Measurements from ENCODE around the gene FAM171A1.
A peak's percentile ranks its signal among the peaks of the same experiment; 100 is the strongest.

Gene FAM171A1

GRCh38 chr10:15320118-15320517 lies 51.0 kb downstream of the FAM171A1 start:
- no peak overlapping the region for H3K9ac ChIP-seq (ENCODE audit: low read length)
- H3K79me1 ChIP-seq (ENCODE audit: low read length) = no peaks in the 10 kb centered on the region
- H4K8ac ChIP-seq (ENCODE audit: low read depth, low read length) = no peak overlapping the region
- no peak overlapping the region for H3K4me3 ChIP-seq (ENCODE audit: low read depth, low read length)
- peaks cover 10% of the 10 kb centered on the region in 2 experiments for H3K4me1 ChIP-seq (ENCODE audit: control insufficient read depth in 1 of 2, insufficient read depth in 2 of 2, low read length in 2 of 2)
- H3K27me3 ChIP-seq (ENCODE audit: insufficient read depth, low read length) = no peaks in the 10 kb centered on the region
- DNase-seq = no peak
- no peak overlapping the region for H4K91ac ChIP-seq (ENCODE audit: low read depth, low read length)
- no peak overlapping the region for H3K27ac ChIP-seq (ENCODE audit: low read depth, low read length)
- H3K23ac ChIP-seq (ENCODE audit: low read length) = no peak overlapping the region
- H2BK5ac ChIP-seq (ENCODE audit: low read depth, low read length, poor library complexity) = no peak overlapping the region
- H3K36me3 ChIP-seq (ENCODE audit: control insufficient read depth in 1 of 2, insufficient read depth in 2 of 2, low read length in 2 of 2) = no peaks in the 10 kb centered on the region
- H3K79me2 ChIP-seq (ENCODE audit: control insufficient read depth, insufficient read depth, low read length, poor library complexity) = no peaks in the 10 kb centered on the region
- H2AFZ ChIP-seq (ENCODE audit: insufficient read depth, low read length, poor library complexity) = no peak overlapping the region
- no peak overlapping the region for H3K4me2 ChIP-seq (ENCODE audit: low read length)
- H3K4ac ChIP-seq (ENCODE audit: low read depth, low read length) = no peak overlapping the region
- H3K14ac ChIP-seq (ENCODE audit: low read length) = no peak overlapping the region
- no CpG with 5 or more reads among the region's 7 CpGs for WGBS (ENCODE audit: extremely low coverage, insufficient coverage, insufficient read length)
- no peak overlapping the region for H4K12ac ChIP-seq (ENCODE audit: low read depth, low read length)
- no peak overlapping the region for H2BK12ac ChIP-seq (ENCODE audit: low read length)
- no peak overlapping the region for H3K18ac ChIP-seq (ENCODE audit: low read length)
- no peak overlapping the region for H2AK5ac ChIP-seq (ENCODE audit: low read length)
- H3K9me3 ChIP-seq (ENCODE audit: insufficient read depth, low read depth, low read length) = no peaks in the 10 kb centered on the region
- no peak overlapping the region for H2BK120ac ChIP-seq (ENCODE audit: insufficient read depth, low read length, poor library complexity)

DNA sequence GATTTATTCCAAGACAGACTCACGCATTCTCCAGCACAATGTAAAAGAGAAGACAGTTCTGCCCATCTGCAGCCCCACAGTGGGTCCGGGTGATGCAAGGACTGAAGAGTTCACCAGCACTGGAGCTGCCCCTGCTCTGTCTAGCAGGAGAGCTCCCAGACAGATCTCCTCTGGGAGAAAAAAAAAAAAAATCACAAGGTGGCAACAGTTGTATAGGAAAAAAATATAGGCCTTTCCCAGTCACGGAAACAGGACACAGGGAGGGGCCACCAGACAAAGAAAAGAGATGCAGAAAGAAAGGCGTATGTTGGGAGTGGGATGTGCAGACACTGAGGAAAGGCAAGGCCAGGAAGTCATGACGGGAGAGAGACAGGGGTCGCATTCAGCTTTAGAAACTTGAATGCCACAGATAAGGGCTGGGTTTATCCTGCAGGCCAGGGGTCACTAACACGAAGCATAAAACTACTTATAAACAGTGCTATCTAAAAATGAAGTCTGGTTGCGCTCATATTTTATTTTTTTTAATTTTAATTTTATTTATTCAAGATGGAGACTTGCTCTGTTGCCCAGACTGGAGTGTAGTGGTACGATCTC lies 54.1 kb downstream of the FAM171A1 start:
- WGBS (ENCODE audit: extremely low coverage, insufficient coverage, insufficient read length) = no CpG with 5 or more reads among the region's 9 CpGs

DNA sequence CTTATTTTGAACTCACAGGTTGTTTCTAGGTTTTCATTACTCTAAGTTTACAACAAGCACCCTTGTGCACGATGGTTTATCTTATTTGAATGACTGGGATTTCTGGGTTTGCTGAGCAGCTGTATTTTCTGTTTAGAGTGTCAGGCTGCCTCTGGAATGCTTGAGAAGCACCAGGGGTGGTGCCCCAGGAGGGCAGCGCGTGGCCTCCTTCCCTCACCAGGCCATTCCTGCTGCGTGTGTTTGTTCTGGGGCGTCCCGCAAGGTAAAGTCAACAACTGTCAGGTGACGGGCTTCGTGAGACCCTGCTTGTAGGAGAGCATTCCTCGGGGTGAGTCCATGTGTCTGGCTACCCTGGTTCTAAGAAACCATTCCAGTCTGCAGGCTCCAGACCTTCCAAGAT lies 54.9 kb downstream of the FAM171A1 start:
- H2BK5ac ChIP-seq (ENCODE audit: low read depth, low read length, poor library complexity) = no peak overlapping the region
- no peak overlapping the region for H3K14ac ChIP-seq (ENCODE audit: low read length)
- peaks cover 5 to 18% of the 10 kb centered on the region in 2 experiments for H3K4me1 ChIP-seq (ENCODE audit: control insufficient read depth in 1 of 2, insufficient read depth in 2 of 2, low read length in 2 of 2)
- no peak overlapping the region for H4K91ac ChIP-seq (ENCODE audit: low read depth, low read length)
- no peaks in the 10 kb centered on the region for H3K36me3 ChIP-seq (ENCODE audit: control insufficient read depth in 1 of 2, insufficient read depth in 2 of 2, low read length in 2 of 2)
- no peak for DNase-seq
- H3K79me2 ChIP-seq (ENCODE audit: control insufficient read depth, insufficient read depth, low read length, poor library complexity) = no peaks in the 10 kb centered on the region
- no peaks in the 10 kb centered on the region for H3K9me3 ChIP-seq (ENCODE audit: insufficient read depth, low read depth, low read length)
- H3K27me3 ChIP-seq (ENCODE audit: insufficient read depth, low read length) = no peaks in the 10 kb centered on the region
- H3K4me2 ChIP-seq (ENCODE audit: low read length) = no peak overlapping the region
- no peak overlapping the region for H3K18ac ChIP-seq (ENCODE audit: low read length)
- no peak overlapping the region for H2AFZ ChIP-seq (ENCODE audit: insufficient read depth, low read length, poor library complexity)
- no peak overlapping the region for H3K4ac ChIP-seq (ENCODE audit: low read depth, low read length)
- H3K23ac ChIP-seq (ENCODE audit: low read length) = no peak overlapping the region
- no peak overlapping the region for H3K27ac ChIP-seq (ENCODE audit: low read depth, low read length)
- H2BK12ac ChIP-seq (ENCODE audit: low read length) = no peak overlapping the region
- no peak overlapping the region for H3K4me3 ChIP-seq (ENCODE audit: low read depth, low read length)
- H4K8ac ChIP-seq (ENCODE audit: low read depth, low read length) = no peak overlapping the region
- no peak overlapping the region for H2BK120ac ChIP-seq (ENCODE audit: insufficient read depth, low read length, poor library complexity)
- H4K12ac ChIP-seq (ENCODE audit: low read depth, low read length) = no peak overlapping the region
- no peak overlapping the region for H2AK5ac ChIP-seq (ENCODE audit: low read length)
- H3K9ac ChIP-seq (ENCODE audit: low read length) = no peak overlapping the region
- no CpG with 5 or more reads among the region's 9 CpGs for WGBS (ENCODE audit: extremely low coverage, insufficient coverage, insufficient read length)
- H3K79me1 ChIP-seq (ENCODE audit: low read length) = no peaks in the 10 kb centered on the region

More for the DNA sequence above, 54.1 kb downstream of the FAM171A1 start:
- H3K9me3 ChIP-seq (ENCODE audit: insufficient read depth, low read depth, low read length) = no peaks in the 10 kb centered on the region
- no peak overlapping the region for H3K4me2 ChIP-seq (ENCODE audit: low read length)
- H3K36me3 ChIP-seq (ENCODE audit: control insufficient read depth in 1 of 2, insufficient read depth in 2 of 2, low read length in 2 of 2) = no peaks in the 10 kb centered on the region
- no peaks in the 10 kb centered on the region for H3K27me3 ChIP-seq (ENCODE audit: insufficient read depth, low read length)
- no peak overlapping the region for H4K12ac ChIP-seq (ENCODE audit: low read depth, low read length)
- H2BK12ac ChIP-seq (ENCODE audit: low read length) = no peak overlapping the region
- H3K27ac ChIP-seq (ENCODE audit: low read depth, low read length) = no peak overlapping the region
- no peak overlapping the region for H4K8ac ChIP-seq (ENCODE audit: low read depth, low read length)
- no peak overlapping the region for H3K14ac ChIP-seq (ENCODE audit: low read length)
- DNase-seq = no peak
- no peak overlapping the region for H3K4ac ChIP-seq (ENCODE audit: low read depth, low read length)
- H4K91ac ChIP-seq (ENCODE audit: low read depth, low read length) = peak overlapping the region; percentile 7
- no peak overlapping the region for H2AFZ ChIP-seq (ENCODE audit: insufficient read depth, low read length, poor library complexity)
- H3K23ac ChIP-seq (ENCODE audit: low read length) = no peak overlapping the region
- no peaks in the 10 kb centered on the region for H3K79me1 ChIP-seq (ENCODE audit: low read length)
- H3K4me1 ChIP-seq (ENCODE audit: control insufficient read depth in 1 of 2, insufficient read depth in 2 of 2, low read length in 2 of 2) = peaks cover 5 to 18% of the 10 kb centered on the region in 2 experiments
- H3K79me2 ChIP-seq (ENCODE audit: control insufficient read depth, insufficient read depth, low read length, poor library complexity) = no peaks in the 10 kb centered on the region
- H3K18ac ChIP-seq (ENCODE audit: low read length) = no peak overlapping the region
- H2BK120ac ChIP-seq (ENCODE audit: insufficient read depth, low read length, poor library complexity) = no peak overlapping the region
- no peak overlapping the region for H2BK5ac ChIP-seq (ENCODE audit: low read depth, low read length, poor library complexity)
- H2AK5ac ChIP-seq (ENCODE audit: low read length) = no peak overlapping the region
- H3K9ac ChIP-seq (ENCODE audit: low read length) = no peak overlapping the region
- no peak overlapping the region for H3K4me3 ChIP-seq (ENCODE audit: low read depth, low read length)

DNA sequence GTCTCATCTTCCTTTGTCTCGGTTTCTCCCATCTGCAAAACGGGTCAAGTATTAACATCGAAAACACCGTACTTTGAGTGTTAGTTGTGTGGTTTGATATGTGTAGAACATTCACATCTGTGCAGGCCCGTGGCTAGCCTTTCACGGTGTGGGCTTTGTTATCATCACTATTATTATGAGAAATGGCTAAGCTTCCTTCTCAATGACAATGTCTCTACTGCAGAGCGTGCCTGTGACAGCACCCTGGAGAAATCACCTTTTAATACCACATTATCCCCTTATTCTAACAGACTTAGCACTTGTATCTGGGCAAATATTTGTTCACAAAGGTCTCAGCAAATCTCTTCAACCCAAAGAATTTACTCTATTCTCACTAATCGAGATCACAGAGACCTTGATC lies 55.8 kb downstream of the FAM171A1 start:
- Histone ChIP-seq H2AK5ac (ENCODE audit: low read length) (no peak overlapping the region), H3K18ac (ENCODE audit: low read length) (no peak overlapping the region), H3K9me3 (ENCODE audit: insufficient read depth, low read depth, low read length) (no peaks in the 10 kb centered on the region), H3K4ac (ENCODE audit: low read depth, low read length) (no peak overlapping the region), H3K14ac (ENCODE audit: low read length) (no peak overlapping the region), H3K36me3 (ENCODE audit: control insufficient read depth in 1 of 2, insufficient read depth in 2 of 2, low read length in 2 of 2) (no peaks in the 10 kb centered on the region), H4K12ac (ENCODE audit: low read depth, low read length) (no peak overlapping the region), H3K9ac (ENCODE audit: low read length) (no peak overlapping the region), H3K79me2 (ENCODE audit: control insufficient read depth, insufficient read depth, low read length, poor library complexity) (no peaks in the 10 kb centered on the region), H3K4me3 (ENCODE audit: low read depth, low read length) (no peak overlapping the region), H3K79me1 (ENCODE audit: low read length) (no peaks in the 10 kb centered on the region), H3K4me2 (ENCODE audit: low read length) (no peak overlapping the region), H4K91ac (ENCODE audit: low read depth, low read length) (no peak overlapping the region), H3K27me3 (ENCODE audit: insufficient read depth, low read length) (no peaks in the 10 kb centered on the region), H2BK5ac (ENCODE audit: low read depth, low read length, poor library complexity) (no peak overlapping the region), H3K23ac (ENCODE audit: low read length) (no peak overlapping the region), H2AFZ (ENCODE audit: insufficient read depth, low read length, poor library complexity) (no peak overlapping the region), H2BK12ac (ENCODE audit: low read length) (no peak overlapping the region), H3K27ac (ENCODE audit: low read depth, low read length) (no peak overlapping the region), H3K4me1 (ENCODE audit: control insufficient read depth in 1 of 2, insufficient read depth in 2 of 2, low read length in 2 of 2) (peaks cover 12 to 18% of the 10 kb centered on the region in 2 experiments), H2BK120ac (ENCODE audit: insufficient read depth, low read length, poor library complexity) (no peak overlapping the region), H4K8ac (ENCODE audit: low read depth, low read length) (no peak overlapping the region)
- no CpG with 5 or more reads among the region's 8 CpGs for WGBS (ENCODE audit: extremely low coverage, insufficient coverage, insufficient read length)
- DNase-seq = no peak

Measured in trophoblast cell (in vitro differentiated cells and primary cell).